DMS53 treated with DMSO at 0.1 percent for 48 hours (cell line): ENCODE measurements around the gene GALNT18.

Experiments used
- DNase-seq: peaks from one replicate; lab custom pipeline; 2025; ENCODE audit not compliant: unreplicated experiment; lab: John Stamatoyannopoulos, UW

Gene GALNT18

GRCh38 chr11:11416502-11416901 is 205.3 kb downstream of the GALNT18 start:
- DNase-seq = no peak

GRCh38 chr11:11415901-11416300 is 205.9 kb downstream of the GALNT18 start:
- no peak for DNase-seq

GRCh38 chr11:11414996-11415395 is 206.8 kb downstream of the GALNT18 start:
- no peak for DNase-seq

GRCh38 chr11:11413776-11414175 is 208.0 kb downstream of the GALNT18 start:
- peak; percentile 24 for DNase-seq

- DNase-seq = no peak
Measured at GRCh38 chr11:11411401-11411985, 210.3 kb downstream of the GALNT18 start.

- peak; percentile 22 for DNase-seq
Measured at GRCh38 chr11:11409901-11410300, 211.9 kb downstream of the GALNT18 start.

- no peak for DNase-seq
Measured at GRCh38 chr11:11409224-11409623, 212.6 kb downstream of the GALNT18 start.

- no peak for DNase-seq
Measured at GRCh38 chr11:11408436-11409221, 213.2 kb downstream of the GALNT18 start.

- DNase-seq = no peak
Measured at GRCh38 chr11:11407763-11408084, 214.1 kb downstream of the GALNT18 start.

- peak; percentile 34 for DNase-seq
Measured at GRCh38 chr11:11407065-11407762, 214.6 kb downstream of the GALNT18 start.

GRCh38 chr11:11406652-11407051 is 215.2 kb downstream of the GALNT18 start:
- no peak for DNase-seq

- no peak for DNase-seq
Measured at GRCh38 chr11:11403763-11404725, 217.8 kb downstream of the GALNT18 start.

GRCh38 chr11:11401960-11402535 is 219.8 kb downstream of the GALNT18 start:
- DNase-seq = no peak

- DNase-seq = no peak
Measured at GRCh38 chr11:11400635-11401232, 221.1 kb downstream of the GALNT18 start.

- DNase-seq = no peak
Measured at GRCh38 chr11:11400121-11400520, 221.7 kb downstream of the GALNT18 start.

GRCh38 chr11:11397781-11398180 is 224.0 kb downstream of the GALNT18 start:
- DNase-seq = no peak

GRCh38 chr11:11397036-11397415 is 224.8 kb downstream of the GALNT18 start:
- DNase-seq = no peak

GRCh38 chr11:11396301-11397035 is 225.3 kb downstream of the GALNT18 start:
- peak; percentile 60 for DNase-seq

GRCh38 chr11:11395126-11395525 is 226.7 kb downstream of the GALNT18 start:
- no peak for DNase-seq

- no peak for DNase-seq
Measured at GRCh38 chr11:11394241-11394640, 227.6 kb downstream of the GALNT18 start.
